Measurements from ENCODE around the gene ZC2HC1C.

Gene ZC2HC1C

DNA sequence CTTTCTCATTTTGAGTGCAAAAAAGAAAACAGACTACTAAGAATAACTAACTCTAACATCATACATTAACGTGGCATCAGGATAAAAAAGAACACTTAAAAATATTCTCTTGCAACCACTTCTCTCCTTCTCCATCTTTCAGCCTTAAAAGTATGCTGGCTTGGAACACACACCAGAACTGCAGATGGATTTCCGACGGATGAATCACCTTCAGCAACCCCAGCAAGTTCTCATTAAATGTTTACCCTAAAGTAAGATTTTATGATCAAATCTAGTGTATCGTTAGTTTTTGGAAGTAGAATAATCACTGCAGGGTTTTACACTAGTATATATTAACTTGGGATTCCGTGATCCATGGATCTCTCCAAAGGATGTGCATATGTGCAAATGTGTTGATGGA, 56.2 kb downstream of the ZC2HC1C start:
- H3K27ac ChIP-seq, result no peak overlapping the region
- TF ChIP-seq ZFX (IDR thresholded peaks at IDR 0.05; ENCODE audit: borderline replicate concordance), result no peak
- TF ChIP-seq, protein P1, sequence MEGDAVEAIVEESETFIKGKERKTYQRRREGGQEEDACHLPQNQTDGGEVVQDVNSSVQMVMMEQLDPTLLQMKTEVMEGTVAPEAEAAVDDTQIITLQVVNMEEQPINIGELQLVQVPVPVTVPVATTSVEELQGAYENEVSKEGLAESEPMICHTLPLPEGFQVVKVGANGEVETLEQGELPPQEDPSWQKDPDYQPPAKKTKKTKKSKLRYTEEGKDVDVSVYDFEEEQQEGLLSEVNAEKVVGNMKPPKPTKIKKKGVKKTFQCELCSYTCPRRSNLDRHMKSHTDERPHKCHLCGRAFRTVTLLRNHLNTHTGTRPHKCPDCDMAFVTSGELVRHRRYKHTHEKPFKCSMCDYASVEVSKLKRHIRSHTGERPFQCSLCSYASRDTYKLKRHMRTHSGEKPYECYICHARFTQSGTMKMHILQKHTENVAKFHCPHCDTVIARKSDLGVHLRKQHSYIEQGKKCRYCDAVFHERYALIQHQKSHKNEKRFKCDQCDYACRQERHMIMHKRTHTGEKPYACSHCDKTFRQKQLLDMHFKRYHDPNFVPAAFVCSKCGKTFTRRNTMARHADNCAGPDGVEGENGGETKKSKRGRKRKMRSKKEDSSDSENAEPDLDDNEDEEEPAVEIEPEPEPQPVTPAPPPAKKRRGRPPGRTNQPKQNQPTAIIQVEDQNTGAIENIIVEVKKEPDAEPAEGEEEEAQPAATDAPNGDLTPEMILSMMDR (IDR thresholded peaks at IDR 0.05), result no peak

DNA sequence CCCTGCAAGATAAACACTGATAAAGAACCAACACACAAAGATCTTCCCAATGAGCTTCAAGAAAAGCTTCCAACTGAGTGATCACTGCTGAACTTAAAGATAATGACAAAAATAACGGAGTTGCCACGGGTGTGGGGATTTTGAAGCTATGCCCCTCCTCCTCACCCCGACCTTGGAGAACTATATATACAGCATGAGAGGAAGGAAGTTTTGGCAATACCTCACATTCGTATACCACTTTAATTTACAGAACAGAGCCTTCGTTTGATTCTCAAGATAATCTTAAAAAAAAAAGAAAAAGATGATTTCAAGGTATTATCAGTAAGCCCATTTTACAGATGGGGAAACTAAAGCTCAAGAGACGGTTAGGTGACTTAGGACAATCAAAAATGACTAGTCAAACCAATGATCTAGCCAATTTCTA, 56.7 kb downstream of the ZC2HC1C start:
- peak overlapping the region; percentile 94 for H3K27ac ChIP-seq
- TF ChIP-seq ZFX (IDR thresholded peaks at IDR 0.05; ENCODE audit: borderline replicate concordance), result no peak
- TF ChIP-seq, protein P1 (IDR thresholded peaks at IDR 0.05), result no peak

DNA sequence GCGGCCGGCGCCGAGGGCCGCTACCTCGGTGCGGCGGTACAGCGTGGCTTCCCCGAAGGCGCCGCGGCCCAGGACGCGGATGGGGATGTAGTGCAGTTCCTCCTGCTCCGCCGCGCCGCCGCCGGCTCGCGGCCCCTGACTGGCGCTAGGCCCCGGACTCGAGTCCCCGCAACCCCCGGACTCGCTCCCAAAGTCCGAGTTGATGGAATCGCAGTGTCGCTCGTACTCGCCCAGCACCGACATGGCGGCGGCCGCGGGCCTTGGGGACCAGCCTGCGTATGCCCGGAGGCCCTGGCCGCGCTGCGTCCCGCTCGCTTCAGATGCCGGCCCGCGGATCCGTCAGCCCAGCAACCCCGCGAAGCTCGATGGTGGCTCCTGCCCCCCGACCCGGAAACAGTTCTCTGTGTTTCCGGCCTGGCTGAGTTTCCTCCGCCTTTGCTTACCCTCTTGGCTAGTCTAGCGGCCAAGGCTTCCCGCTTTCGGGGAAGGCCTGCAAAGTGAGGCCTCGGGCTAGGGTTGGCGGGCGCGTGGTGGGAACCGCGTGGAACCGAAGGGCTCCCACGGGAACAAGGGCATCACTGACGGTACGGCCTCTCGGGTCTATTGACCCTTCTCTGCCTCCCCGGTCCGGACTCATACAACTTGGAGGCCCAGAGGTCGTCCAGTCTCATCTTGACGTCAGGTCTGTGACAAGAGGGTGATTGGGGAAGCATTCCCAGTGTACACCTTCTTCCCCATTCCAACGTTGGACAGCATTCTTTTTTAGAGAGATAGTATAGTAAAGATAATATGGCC, 57.4 kb downstream of the ZC2HC1C start, which contains the start of gene NEK9:
Gene NEK9 (minus strand): TSS at position 370 of the 795 bp plus-strand sequence. CDS start 127 bp downstream, at position 243.
- peak within 1 kb of the TSS; percentile 94 for H3K27ac ChIP-seq
- TF ChIP-seq ZFX (IDR thresholded peaks at IDR 0.05; ENCODE audit: borderline replicate concordance), result peak; percentile 70; the same call in 1 of the 2 replicates
- TF ChIP-seq, protein P1 (IDR thresholded peaks at IDR 0.05), result no peak

- H3K27ac ChIP-seq, result peak overlapping the region; percentile 94
These were observed 58.0 kb downstream of the ZC2HC1C start for GRCh38 chr14:75127474-75127820.

DNA sequence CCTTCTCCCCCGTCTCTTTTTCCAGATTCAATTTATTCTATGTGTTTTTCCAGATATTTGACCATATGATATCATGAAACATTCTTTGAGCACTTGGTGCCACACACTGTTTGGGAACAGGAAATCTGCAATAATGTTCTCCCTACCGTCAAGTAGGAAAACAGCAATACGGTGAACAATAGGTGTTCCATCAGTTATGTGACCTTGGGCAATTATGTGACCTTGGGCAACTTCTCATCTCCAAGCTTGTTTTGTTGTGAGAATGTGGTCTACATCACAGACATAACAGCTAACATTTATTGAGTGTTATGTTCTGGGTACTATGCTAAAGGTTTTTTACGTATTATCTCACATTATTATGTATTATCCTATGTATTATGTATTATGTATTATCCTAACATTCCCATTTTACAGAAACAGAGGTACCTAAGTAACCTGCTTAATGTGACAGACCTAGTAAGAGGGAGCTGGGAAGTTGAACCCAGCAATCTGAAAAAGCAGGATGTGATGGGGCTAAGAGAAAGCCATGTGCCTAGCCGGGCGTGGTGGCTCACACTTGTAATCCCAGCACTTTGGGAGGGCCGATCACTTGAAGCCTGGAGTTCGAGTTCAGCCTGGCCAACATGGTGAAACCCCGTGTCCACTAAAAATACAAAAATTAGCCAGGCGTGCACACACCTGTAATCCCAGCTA, 58.6 kb downstream of the ZC2HC1C start:
- peak overlapping the region; percentile 94 for H3K27ac ChIP-seq
- no peak for TF ChIP-seq ZFX (IDR thresholded peaks at IDR 0.05; ENCODE audit: borderline replicate concordance)
- TF ChIP-seq, protein P1 (IDR thresholded peaks at IDR 0.05), result no peak

DNA sequence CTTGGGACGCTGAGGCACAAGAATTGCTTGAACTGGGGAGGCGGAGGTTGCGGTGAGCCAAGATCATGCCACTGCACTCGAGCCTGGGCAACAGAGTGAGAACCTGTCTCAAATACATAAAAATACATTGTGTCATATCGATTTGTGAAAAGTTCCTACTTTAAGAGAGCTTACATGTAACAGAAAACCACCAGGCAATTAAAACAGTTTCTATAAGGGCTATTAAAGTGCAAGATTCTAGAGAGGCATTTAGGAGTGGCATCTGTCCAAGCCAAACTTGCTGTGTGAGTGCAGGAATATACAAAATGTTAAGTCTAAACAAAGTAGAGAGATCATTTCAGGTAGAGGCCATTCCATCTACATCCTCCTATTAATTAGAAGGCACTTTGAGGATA, 59.2 kb downstream of the ZC2HC1C start:
- H3K27ac ChIP-seq, result peak overlapping the region; percentile 94
- TF ChIP-seq, protein P1 (IDR thresholded peaks at IDR 0.05), result no peak
- TF ChIP-seq ZFX (IDR thresholded peaks at IDR 0.05; ENCODE audit: borderline replicate concordance), result no peak
